Fibroblast of skin of left biceps (primary cell): ENCODE results near the gene SNX3.

ENCODE experiments used
- DNase-seq, 2 experiments: peaks; one replicate each; pipeline ENCODE4 v3.0.0-alpha.2; 2013; ENCODE audit warnings: low read depth in 2 of 2

The SNX3 gene

DNA sequence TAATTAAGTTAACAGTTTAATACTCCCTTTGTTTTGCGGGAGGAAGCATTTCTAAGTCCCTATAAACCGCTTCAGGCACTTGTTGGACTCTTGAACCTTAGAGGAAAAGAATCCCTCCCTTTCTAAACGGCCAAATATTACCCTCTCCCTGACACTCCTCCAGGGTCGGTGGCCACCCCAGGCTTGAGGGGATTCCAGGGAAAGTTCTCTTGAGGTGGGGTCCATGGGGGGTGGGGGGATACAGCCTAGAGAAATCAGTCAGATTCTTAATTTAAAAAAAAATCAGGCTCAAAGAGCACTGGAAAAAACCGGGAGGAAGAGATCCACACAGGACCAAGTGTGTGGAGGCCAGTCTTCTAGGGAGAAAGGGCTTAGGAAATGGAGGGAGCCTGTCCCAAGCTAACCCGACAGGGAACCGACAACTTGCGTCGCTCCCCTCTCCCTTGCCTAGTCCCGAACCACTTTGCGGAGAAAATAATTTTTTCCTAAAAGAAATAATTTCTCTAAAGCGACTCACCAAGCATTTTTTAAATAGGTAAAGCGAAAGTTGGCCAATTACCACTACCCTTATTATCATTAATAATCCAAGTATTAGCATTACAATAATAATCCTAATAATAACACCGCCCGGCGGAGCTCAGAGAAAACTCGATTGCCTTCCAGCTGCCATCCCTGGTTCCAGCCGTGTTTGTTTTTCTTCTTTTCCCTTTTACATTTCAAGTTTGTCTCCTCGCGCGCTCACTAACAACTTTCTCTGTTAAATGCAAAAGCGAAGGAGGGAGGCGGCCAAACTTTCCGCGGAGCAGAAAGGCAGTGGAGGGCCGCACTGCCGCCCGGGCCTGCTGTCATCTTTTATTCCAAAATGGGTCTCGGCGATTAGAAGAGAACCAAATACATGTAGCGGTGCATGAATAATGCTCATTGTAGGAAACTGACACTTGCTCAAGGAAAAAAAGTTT is 90.2 kb downstream of the SNX3 start:
- DNase-seq = no peak

GRCh38 chr6:108169464-108170331 is 91.1 kb downstream of the SNX3 start:
- DNase-seq = no peak

- no peak for DNase-seq
Measured at GRCh38 chr6:108168501-108169463, 92.1 kb downstream of the SNX3 start.

DNA sequence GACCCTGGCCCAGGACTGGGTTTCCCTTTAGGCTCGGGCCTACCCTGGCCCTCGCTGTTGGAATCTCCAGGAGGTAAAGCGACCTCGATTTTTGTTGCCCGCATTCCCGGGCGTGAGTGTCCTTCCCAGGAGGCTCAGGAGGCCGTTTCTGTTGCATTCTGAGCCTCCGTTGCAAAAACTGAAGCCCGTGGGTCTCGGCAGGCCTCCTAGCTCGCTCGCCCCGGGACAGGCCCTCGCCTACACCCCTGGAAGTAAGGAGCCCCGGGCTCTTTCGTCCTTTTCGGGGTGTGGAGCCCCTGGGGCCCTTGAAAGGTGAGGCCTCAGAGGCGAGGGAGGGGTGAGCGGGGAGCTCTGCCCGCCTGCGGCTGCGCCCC is 92.8 kb downstream of the SNX3 start:
- no peak for DNase-seq

DNA sequence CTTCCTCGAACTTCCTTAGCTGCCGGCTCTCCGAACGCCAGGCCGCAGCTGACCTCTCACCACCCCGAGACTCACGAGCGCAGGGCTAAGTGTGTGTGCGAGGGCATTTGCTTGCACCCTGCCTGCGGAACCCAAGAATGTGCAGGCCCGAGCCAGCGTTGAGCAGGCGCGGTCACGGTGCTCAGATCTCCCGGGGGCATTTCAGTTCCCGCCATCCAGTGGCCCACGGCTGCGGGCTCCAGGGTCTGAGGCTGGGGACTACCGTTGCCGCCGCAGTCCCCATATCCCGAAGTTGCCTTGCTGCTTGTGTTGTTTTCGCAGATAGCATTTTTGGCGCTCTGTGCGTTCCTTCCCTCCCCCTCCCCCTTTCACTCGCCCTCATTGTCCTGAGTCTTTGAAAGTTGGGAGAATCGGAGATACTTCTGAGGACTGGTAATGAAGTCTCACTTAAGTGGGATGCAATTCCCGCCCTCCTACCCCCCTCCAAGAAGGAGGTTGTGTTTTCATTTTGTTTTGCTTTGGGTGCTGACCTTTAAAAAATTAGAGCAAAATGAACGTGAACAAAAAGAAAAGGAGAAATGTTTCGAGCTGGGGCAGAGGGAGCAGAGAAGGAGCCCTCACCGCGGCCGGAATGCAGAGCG is 93.3 kb downstream of the SNX3 start:
- DNase-seq = no peak

DNA sequence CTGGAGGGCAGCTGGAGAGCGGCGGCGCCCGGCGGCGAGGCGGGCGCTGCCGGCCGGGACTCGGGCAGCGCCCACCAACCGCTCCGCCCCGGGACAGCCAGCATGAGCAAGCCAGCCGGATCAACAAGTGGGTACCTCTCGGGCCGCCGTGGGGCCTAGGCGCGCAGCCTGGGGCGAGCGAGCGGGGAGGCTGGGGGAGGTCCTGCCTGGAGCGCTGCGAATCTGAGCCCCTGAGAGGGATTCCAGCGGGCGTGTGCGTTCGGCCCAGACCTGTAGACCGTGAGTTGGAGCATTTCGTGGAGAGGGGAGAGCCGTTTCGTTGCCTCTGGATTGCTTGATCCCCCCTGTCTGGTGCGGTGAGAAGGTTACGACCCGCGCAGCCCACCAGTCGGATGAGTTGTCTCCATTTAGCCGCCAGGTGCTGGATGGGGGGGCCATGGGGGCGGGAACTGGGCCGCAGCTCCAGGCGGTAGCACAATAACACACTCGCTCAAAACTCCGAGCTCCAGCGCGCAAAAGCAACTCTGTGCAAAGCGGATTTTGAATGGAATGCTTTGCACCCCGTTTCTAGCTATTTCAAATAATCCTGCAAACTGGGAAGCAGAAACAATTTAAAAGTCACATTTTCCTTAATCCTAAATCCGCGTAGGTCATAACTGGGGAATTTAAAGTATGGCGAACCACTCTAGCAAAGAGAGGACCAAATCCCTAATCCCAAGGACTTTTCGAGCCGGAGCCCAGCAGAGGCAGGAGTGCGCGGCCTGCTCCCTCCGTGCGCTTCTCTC is 94.0 kb downstream of the SNX3 start:
- no peak for DNase-seq

- DNase-seq = no peak
Measured at GRCh38 chr6:108165714-108166663, 94.9 kb downstream of the SNX3 start, which contains the start of gene NR2E1. Gene NR2E1, plus strand, starts transcription at chr6:108166022. Its CDS starts 744 bp downstream, at chr6:108166766.

DNA sequence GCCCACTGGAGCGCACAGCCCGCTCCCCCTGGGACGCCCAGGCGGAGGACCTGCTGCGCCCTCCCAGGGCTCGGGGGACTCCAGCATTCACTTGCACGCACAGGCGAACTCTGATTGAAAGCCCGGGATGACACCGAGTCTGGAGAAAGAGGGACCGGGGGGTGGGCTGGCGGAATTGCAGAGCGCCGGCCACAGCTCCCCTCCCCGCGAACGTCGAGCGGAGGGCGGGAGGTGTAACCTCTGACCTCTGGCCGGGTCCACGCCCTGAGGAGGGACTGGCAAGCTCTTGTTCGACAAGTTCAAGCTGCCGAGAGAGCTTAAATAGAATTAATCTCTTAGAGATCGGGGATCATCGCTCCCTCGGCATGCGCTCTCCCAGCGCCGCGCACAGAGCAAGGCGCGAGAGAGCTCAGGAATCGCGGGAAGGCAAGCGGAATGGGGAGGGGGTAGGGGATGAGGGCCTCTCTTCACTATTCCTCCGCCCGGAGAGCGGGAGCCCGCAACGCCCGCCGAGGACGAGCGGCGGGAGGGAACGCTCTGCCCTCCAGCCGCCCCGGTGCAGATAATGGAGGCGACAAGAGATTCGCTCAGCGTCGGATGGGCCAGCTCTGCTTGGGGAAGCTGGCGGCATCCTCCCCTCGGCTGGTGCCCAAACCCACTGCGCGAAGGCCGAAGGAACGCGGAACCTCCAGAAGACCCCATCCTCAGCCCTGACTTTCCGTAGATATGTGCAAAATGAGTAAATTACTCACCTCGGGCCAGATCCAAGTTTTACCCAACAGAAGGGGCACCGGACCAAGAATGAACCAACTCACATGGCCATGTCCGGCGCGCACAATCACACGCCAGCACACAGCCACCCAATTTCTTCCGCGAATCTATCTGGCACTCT is 95.8 kb downstream of the SNX3 start:
- DNase-seq = no peak

GRCh38 chr6:108164543-108164814 is 96.4 kb downstream of the SNX3 start:
- DNase-seq = no peak

- no peak for DNase-seq
Measured at GRCh38 chr6:108163644-108164542, 96.9 kb downstream of the SNX3 start.

DNA sequence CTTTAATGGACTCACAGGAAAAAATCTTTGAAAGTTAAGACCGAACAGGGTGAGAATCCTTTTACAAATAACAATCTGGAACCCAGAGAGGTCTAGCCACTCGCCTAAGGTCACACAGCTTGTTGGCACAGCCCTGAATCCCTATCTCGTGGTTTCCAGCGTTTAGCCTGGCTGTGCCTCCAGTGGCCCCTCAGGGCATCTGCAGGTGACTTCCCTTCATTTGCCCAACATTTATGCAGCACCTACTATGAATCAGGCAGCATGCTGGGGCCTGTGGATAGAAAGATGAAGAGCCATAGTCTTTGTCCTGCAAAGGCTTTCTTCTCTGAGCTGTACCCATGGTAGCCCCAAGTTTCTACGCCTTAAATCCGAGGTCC is 97.6 kb downstream of the SNX3 start:
- DNase-seq = no peak

DNA sequence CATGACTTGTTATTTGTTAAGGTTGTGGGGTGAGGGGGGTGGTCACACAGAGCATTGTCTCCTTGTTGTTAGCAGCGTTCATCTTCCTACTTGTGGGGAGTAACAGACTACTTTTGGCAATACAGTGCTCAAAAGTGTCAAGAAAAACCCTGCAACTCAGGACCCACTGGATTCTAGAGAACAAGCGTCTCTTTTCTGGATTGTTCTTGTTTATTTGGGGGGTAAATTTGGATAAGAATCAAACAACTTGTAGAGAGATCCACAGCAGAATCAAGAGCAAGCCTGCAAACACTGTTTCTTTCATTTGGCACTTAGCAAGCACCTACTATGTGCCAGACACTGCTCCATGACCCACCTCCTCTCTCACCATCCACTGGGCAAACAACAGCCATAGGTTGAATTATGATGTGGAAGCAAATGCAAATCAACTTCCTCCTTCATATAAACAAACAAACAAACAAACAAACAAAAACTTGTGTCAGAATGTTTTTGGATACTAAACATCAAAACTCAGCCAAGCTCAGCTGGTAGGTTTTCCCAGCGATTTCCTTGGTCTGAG is 99.0 kb downstream of the SNX3 start:
- no peak for DNase-seq
